Stromal cell of bone marrow (primary cell): ENCODE results near the gene SSH3.
"Not testable (repeated sequence)": the region's sequence is repeated elsewhere in the genome, so short reads cannot be mapped to it uniquely, and the experiment has no call there.

ENCODE experiments used
- DNase-seq: peaks from one replicate; pipeline ENCODE4 v3.0.0-alpha.2; 2012; ENCODE audit warnings: low read depth

SSH3 gene

DNA sequence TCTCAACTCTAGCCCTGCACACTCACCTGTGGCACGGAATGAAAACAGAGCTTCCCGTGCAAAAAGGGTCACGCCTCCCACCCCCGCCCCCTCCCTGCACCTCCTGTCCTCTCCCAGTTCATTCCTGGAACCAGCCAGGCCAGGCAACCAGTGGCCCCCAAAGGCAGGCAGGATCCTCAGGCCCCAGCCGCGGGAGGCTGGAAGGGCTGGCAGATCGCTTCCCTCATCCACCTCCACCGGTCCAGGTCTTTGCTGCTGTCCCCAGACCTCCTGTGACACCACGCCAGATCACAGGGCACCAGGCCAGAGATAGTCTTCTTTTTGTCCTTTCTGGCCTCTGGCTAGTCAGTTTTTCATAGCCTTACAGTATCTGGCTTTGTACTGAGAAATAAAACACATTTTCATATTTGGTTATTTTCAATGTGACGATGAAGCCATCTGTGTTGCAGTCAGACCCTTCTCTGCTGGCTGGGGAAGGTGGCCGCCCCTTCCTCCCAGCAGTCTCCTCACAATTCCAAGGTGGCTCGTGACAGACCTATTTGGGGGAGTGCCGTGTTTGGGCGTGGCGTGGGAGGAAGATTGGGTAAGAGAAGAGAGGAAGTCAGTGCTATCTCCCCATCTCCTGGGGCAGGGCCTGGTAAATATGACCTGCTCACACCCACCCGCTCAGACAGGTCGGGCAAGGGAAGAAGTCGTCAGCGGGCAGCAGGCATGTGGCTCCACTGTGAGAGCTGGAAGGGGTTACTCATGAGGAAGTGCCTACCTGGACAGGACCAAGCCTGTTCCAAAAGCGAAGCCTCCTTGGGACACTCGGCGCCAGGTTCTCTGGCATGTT lies 9.1 kb downstream of the SSH3 start:
- no peak for DNase-seq

DNA sequence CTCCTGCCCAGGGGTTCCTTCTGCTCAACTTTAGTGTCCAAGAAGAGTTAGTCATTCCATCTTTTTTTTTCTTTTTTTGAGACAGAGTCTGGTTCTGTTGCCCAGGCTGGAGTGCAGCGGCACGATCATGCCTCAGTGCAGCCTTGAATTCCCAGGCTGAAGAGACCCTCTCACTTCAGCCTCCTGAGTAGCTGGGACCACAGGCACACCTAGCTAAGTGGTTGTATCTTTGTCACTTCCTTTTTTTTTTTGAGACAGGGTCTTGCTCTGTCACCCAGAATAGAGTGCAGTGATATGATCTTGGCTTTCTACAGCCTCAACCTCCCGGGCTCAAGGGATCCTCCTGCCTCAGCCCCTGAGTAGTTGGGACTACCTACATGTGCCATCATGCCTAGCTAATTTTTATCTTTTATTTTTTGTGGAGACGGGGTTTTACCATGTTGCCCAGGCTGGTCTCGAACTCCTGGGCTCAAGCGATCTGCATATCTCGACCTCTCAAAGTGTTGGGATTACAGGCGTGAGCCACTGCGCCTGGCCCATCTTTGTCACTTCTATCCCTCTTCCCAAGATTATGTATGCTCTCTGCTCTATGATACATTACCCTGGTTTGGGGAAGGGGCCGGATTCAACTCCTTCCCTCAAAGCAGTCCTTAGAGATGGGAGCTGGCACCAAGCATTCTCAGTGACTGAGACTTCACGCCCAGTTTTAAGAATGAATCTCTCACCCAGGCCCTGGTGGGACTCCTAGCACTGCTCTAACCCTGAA lies 10.0 kb downstream of the SSH3 start:
- DNase-seq = no peak

DNA sequence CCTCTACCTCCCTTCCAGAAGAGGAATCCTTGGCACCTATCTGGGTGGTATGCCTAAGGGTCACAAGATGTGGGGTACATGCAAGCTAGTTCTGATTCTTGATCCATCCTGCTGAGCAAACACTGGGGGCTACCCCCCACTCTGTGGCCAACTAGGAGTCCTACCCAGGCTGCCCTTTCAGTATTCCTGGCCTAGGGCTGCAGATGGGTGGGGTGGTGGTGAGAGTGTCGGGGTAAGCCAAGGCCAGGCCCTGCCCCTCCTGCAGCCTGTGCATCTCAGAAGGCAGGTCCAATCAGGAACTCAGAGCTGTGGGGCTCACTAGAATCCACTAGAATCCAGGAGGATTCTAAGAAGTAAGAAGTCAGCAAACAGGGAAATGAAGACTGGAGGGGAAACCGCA lies 10.9 kb downstream of the SSH3 start:
- no peak for DNase-seq

DNA sequence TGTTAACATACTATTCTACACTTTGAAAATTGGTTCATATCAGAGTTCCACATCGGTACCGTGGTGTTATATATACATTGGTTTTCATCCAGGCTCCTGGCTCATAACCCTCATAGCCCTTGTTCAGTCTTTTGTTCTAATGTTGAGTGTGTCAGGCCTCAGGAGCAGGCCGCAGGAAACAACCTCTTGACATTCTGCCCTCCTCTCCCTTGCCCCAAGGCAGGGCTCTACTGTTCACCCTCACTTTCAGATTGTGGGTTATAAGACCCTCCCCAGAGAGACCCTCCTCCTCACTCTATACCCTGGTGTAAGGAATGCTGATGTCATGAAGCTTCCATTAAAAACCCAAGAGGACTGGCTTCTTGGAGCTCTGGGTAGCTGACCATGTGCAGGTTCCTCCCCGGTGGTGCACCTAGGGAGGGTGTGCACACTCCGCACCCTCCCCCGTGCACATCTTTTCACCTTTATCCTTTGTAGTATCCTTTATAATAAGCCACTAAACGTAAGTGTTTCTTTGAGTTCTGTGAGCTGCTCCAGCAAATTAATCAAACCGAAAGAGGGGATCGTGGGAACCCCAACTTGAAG lies 12.1 kb downstream of the SSH3 start:
- no peak for DNase-seq

DNA sequence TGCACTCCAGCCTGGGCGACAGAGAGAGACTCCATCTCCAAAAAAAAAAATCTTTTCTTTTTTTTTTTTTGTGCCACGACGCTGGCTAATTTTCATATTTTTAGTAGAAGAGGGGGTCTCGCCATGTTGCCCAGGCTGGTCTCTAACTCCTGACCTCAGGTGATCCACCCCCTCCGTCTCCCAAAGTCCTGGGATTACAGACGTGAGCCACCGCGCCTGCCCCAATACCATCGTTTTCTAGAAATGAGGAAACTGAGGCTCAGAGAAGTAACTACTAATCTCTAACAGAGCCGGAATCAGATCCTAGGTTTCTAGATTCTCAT lies 13.5 kb downstream of the SSH3 start:
- no peak for DNase-seq

DNA sequence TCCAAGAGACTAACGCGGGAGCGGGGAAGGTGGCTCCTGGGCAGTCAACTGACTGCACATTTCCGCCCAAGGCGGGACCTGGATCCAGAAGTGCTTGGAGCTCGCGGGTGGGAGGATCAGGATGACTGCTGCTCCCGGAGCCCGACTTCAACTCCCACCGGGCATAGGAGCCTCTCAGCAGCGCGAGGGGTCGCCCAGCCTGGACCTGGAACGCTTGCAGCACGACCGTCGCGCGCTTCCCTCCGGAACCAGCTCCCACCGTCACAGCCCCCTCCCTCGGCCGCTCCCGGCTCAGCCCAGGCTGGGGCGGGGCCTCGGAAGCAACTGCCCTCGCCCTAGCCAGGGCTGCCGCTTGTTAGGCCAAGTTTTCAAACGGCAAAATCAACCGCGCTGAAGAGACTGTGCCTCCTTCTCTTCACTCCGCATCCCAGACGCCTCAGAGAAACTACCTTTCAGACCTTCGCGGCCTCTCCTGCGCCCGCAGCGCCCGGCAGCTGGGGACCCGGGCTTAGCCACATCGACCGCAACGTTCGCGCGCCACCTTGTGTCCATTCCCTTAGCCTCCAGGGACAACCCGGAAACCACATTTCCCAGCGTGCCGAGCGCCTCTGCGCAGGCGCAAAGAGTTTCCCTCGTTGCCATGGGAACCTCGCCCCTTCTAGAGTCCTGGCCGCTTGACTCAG lies 14.0 kb downstream of the SSH3 start:
- DNase-seq = peak; percentile 86

DNA sequence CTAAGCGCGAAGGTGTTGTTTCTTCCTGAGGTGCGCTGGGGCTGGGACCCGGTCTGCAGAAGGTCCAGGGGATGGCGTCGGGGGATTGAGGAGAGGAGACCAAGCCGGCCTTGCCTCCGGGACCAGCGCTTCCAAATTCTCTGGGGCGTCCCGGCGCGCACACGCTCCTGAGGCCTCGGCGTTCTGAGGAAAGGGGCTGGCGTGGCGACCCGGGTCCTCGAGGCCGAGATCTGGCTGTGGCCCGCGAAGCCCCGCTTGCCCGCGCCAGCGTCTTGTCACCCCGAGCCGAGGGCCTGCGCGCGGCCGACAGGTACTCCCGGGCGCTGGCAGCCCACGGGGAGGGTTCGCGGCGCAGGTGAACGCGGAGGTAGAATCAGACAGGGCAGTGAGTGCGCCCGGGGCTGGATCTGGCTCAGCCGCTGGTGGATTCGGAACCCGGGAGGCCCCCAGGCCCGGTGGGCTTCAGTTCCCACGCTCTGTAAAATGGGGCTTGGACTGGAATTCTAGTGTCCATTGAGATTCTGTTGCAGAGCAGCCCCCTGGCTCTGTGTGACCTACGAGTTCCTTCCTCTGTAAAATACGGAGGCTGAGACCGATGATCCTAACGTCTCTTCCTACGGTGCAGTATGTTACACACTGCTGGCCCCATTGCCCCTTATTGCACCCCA lies 14.7 kb downstream of the SSH3 start:
- DNase-seq = no peak

DNA sequence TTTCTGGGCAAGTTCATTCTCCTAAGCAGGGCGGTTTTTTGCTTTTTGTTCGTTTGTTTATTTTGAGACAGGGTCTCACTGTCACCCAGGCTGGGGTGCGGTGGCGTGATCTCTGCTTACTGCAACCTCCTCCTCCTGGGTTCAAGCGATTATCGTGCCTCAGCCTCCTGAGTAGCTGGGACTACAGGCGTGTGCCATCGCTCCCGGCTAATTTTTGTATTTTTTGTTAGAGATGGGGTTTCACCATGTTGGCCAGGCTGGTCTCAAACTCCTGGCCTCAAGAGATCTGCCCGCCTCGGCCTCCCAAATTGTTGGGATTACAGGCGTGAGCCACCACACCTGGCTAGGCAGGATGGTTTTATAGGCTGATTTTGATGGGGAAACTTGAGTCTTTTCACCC lies 15.5 kb downstream of the SSH3 start:
- DNase-seq = not testable (repeated sequence)

DNA sequence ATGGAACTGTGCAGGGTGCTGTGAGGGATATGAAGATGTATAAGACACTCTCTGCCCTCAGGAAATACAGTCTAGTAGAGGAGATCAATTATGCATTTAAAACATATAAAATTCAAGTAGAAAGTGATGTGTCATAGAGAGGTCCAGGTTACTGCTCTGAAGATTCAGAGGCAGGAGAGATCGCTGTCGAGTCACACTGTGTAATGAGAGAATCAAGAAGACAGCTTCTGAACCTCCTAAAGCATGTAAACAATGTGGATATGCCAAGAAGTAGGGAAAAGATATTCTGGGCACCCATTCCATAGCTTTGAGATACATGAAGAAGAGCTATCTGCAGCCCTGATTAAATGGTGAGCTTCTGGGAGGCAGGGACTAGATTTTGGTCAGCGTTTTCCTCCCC lies 16.7 kb downstream of the SSH3 start:
- no peak for DNase-seq

DNA sequence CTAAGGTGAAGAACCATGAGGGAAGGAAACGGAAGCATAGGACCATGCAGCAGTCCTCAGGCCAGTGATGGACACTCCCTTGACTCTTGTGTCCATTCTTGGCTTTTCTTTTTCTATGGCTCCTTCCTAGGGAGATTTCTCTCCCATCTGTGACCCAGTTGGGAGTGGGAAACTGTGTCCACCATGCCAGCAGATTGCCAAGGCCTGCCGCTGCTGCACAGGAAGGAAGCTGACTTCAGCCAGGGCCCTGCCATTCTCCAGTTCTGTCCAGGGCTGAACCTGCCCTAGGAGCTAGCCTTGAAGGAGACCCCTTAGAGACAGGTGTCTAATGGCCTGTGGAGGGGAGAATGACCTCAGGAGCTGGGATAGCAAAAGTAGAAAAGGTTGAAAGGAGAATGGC lies 17.4 kb downstream of the SSH3 start:
- no peak for DNase-seq

DNA sequence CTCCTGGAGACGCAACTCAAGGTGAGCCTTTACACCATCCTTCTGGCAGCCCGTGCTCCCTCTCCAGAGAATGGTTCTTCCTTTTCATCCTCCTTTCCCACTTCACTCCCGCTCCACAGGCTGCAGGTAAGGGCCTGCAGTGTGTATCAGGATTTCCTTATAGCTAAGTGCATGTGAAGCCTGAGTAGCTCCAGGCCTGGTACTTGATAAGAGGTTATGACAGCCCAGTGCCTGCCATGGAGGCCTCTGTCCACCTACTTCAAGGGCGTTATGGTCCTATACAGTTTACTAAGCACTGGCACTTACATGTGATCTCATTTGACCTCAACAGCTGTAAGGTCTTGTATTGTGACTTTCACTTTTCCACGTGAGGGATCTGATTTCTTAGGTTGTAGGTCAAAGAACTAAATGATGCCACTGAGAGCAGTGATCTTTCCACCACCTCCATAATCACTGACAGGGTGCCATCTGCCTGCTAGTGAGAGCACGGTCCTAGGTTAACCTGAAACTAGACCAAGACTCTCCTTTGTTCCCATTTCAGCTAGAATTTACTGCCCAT lies 18.1 kb downstream of the SSH3 start:
- no peak for DNase-seq

DNA sequence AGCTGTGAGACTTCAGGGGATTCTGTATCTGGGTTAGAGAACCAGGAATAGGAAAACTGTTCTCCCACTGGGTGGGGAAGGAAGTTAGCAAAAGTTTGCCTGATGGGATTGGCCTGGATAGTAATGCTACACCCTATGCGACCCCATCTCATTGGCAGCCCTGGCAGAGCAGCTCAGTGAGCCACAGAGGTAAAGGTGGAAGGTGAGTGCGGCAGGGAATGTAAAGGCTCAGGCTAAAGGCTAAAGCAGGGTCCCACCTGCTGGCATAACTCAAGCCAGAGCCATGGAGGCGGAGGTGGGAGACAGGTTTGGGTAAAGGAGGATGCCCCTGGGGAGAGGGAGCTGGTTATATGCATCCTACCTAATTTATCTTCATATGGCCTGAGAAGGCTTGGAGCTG lies 18.7 kb downstream of the SSH3 start:
- DNase-seq = no peak

DNA sequence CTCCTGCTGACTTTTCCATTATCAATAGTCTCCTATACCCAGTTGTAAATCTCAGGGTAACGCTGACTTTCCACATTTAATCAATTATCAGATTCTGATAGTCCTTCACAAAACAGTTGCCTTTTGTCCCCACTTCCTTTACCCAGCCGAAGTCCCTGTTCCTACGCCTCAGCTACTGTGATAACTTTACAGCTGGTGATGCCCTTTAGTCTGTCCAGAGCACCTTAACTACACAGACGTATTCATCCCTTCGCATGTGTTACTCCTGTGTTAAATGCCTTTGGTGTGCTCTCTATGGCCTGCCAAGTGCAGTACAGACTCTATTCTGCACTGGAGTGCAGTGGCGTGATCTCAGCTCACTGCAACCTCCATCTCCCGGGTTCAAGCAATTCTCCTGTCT lies 20.2 kb downstream of the SSH3 start:
- no peak for DNase-seq

DNA sequence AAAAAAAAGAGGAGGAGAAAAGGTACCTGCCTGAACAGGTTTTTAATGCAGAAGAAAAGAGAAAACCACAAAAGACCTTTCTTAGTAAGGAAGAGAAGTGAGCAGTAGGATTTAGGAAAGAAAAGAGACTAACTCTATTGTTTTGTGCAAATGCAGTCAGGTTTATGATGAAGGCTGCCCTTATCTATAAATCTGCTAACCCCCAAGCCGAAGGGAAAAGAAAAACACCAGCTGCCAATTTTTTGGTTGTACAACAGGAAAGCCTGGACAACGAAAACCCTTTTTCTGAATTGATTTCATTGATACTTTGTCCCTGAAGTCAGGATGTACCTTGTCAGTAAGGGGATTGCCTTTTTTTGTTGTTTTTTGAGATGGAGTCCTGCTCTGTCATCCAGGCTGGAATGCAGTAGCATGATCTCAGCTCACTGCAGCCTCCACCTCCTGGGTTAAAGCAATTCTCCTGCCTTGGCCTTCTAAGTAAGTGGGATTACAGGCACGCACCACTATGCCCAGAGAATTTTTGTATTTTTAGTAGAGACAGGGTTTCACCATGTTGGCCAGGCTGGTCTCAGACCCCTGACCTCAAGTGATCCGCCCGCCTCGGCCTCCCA lies 28.9 kb downstream of the SSH3 start:
- DNase-seq = no peak

DNA sequence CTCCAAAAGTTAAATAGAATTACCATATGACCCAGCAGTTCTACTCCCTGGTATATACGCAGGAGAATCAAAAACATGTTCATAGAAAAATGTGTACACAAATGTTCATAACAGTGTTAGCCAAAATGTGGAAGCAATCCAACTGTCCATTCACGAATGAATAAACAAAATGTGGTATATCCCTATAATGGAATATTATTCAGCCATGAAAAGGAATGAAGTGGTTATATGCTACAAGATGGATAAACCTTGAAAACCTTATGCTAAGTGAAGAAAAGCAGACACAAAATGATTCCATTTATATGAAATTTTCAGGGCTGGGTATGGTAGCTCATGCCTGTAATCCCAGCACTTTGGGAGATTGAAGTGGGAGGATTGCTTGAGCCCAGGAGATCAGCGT lies 33.9 kb downstream of the SSH3 start:
- no peak for DNase-seq

DNA sequence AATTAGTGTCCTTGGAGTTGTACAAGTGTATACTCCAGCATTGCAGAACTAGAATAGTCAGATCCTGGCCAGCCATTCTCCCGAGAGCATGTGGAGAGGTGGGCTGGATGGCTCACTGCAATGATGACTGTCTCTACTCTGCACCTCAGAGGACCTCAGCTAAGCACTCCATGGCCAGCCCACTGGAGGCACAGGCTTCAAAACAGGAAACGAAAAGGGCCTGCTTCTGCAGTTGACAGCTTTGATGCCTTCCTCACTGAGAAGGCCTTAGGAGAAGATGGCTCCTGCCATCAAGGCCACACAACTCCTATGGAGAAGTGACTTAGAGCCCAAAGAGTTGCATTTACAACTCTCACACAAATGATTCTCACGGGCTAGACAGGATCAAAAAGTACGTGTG lies 40.9 kb downstream of the SSH3 start:
- no peak for DNase-seq

DNA sequence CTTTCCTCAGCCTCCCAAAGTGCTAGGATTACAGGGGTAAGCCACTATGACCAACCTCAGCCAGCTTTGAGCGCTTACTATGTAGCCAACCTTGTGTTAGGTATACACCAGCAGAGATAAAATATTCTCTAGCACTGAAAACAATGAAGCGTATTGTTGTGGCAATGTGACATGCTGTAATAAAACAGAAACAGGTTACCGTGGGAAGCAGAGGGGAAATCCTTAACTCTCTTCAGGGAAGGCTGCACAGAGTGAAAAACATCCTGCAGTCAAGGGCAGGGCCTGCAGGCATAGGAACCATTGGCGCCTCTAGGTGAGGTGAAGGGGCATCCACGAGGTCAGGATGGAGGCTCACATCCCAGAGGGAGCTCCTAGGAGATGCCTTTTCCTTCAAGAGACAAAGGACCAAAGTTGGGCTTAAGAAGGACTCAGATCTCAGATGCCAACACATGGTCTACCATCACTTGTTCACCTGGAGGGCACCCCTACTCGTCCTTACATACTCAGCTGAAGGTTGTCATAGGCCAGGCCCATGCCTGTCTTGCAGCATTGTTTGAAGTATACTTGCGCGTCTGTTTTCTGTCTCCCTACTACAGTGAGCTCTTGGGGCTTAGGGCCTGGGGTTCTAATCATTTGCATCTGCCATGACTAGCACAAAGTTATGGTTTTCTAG lies 42.1 kb downstream of the SSH3 start:
- no peak for DNase-seq

DNA sequence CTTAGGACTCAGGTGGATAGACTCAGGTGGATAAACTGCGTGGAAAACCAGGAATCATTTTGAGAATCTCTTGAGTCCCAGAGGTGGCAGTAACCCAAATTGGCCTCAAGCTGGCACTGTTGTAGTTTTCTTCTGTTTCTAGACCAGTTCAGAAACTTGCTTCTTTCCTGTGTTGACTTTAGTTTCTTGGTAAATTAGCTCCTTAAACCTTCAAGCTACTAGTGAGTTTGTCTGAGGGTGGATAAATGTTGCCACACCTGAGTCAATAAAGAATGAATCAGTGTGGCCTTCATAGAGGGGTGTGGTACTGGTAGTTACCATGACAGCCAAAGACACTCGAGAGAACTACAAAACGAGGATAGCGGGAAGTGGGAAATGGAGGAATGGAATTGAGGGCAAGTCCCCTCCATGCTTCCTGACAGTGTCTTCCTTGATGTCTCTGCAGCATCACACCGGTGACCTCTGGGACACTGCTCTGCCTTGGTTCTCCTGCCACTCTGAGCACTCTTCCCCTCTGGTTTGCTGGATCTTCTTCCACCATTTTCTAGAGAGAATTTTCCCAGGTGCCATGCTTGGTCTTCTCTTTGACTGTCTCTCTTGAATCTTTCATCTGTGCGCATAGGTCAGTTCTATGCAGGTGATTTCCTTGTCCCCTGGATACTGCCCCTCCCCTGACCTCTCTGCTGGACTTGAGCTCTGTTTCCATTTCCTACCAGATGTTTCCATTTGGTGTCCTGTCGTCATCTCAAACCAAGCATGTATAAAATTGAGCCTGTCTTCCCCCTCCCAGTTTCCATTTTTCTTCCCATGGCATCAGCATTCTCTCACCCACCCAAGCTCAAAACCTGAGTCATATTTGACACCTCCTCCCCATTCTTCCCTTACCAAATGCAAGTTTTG lies 42.8 kb downstream of the SSH3 start:
- peak; percentile 50 for DNase-seq

DNA sequence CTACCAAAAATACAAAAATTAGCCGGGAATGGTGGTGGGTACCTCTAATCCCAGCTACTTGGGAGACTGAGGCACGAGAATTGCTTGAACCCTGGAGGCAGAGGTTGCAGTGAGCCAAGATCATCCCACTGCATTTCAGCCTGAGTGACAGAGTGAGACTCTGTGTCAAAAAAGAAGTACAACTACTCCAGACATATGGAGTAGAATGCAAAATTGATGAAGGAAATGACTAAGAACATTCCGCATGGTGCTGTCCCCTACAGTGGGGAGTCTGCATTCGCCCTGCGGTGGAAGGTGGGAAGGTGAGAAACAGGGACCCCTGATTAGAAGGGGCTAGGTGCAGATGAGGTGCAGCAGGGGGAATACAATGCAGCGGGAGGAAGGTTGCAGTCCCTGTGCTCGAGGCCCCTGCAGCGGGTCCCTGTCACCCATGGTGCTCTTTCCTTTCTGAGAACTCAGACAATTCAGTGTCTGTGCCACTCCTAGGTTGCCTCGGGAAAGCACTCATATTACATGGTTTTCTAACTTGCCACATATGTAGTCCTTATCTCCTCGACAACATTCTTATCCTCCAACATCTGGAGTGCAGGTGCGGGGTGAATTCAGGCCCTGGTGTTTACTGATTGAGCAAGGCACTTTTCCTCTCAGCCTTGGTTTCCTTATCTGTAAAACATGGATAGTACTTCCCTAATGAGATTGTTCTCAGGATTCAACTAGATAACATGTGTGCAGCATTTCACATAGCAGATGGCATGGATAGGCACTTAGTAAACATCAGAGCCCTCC lies 44.8 kb downstream of the SSH3 start:
- no peak for DNase-seq
